Measurements from ENCODE around the gene MTPN. TPM values are rescaled to one million over a fixed set of nuclear protein-coding genes. Genes with fewer than 3 reads are reported as not detected.
A peak's percentile ranks its signal among the peaks of the same experiment; 100 is the strongest.

The MTPN gene
- total RNA-seq (10 to 100 TPM; 71.4 to 74.1 TPM), polyA plus RNA-seq (100 to 1,000 TPM in 1 of 3 donors, 10 to 100 TPM in 2; 60.5 to 100 (median 86.2) TPM), total RNA-seq (90.1 to 199 (median 136) reads per million in 6 experiments)

DNA sequence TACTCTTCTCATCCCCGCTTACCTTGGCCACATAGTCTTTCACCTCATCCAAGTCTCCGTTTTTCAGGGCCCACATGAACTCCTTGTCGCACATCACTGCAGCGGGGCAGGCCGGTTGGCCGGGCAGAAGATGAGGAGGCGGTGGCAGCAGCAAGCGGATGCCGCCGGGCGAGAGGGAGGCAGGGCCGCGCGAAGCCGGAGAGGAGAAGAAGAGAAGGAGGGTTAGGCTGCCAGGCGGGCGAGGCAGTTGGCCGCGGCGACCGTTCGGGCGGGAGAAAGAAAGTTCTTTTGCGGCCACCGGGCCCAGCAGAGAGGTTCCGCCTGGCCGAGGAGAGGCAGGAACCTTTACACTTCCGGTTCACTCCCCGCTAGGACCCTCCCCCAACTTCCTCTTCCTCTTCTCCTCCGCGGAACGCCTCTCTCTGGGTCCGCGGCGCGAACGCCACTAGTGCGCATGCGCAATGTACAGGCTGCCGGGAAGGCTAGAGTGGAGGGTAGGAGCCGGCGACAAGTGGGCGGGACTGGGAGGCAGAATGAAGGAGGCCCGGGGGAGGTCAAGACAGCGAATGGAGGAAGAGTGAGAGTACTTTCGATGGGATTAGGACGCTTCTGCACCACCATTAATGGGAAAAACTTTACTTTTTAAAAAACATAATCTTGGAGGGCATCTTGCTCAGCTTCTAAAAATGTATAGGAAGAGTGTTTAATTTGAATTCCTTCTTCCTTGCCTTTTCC is at the start of gene MTPN:
Gene MTPN (minus strand): TSS at position 353 of the 735 bp plus-strand sequence. CDS start 259 bp downstream, at position 94.
- DNase-seq (peak; percentile 89 to 99 (median 96)), ATAC-seq (peak; percentile 87 to 93)
- Mint-ChIP-seq H3K9me3 (no peaks in the 10 kb centered on the region), H3K27ac (peak within 1 kb of the TSS; percentile 90 to 98 (median 94)), H3K4me1 (peaks cover 32 to 89% (median 77%) of the 10 kb centered on the region in 4 donors), H3K36me3 (peaks cover 0 to 18% (median 4%) of the 10 kb centered on the region in 3 donors), H3K27me3 (peaks cover 0 to 1% (median 0%) of the 10 kb centered on the region in 5 donors), H3K4me3 (peak within 1 kb of the TSS; percentile 77 to 99 (median 92))
- POLR2A ChIA-PET = interaction anchor here (0.6 to 2.1 kb wide), 3 partner anchors 11 to 315 kb away, joined by 3 to 7 read pairs (median 3); partner anchors contain the start of gene STMP1

GRCh38 chr7:136026209-136026608 is 49.0 kb upstream of the MTPN start:
- peaks cover 0 to 10% (median 9%) of the 10 kb centered on the region in 3 donors for H3K36me3 Mint-ChIP-seq
- DNase-seq = no peak
- H3K27me3 Mint-ChIP-seq = peaks cover 0 to 2% (median 0%) of the 10 kb centered on the region in 5 donors
- ATAC-seq = no peak
- POLR2A ChIA-PET = no interaction called here
- no peaks in the 10 kb centered on the region for H3K9me3 Mint-ChIP-seq
- no peaks in the 10 kb centered on the region for H3K4me1 Mint-ChIP-seq
- no peak overlapping the region for H3K27ac Mint-ChIP-seq
- no peak overlapping the region for H3K4me3 Mint-ChIP-seq

GRCh38 chr7:136023134-136023869 is 46.1 kb upstream of the MTPN start:
- POLR2A ChIA-PET = no interaction called here
- H3K9me3 Mint-ChIP-seq = no peaks in the 10 kb centered on the region
- H3K4me3 Mint-ChIP-seq = no peak overlapping the region
- no peak overlapping the region for H3K27ac Mint-ChIP-seq
- H3K4me1 Mint-ChIP-seq = no peaks in the 10 kb centered on the region
- DNase-seq = no peak
- no peak for ATAC-seq
- peaks cover 0 to 5% (median 2%) of the 10 kb centered on the region in 5 donors for H3K27me3 Mint-ChIP-seq
- H3K36me3 Mint-ChIP-seq = peaks cover 0 to 8% (median 7%) of the 10 kb centered on the region in 3 donors

- no peak overlapping the region for H3K27ac Mint-ChIP-seq
- H3K9me3 Mint-ChIP-seq = no peaks in the 10 kb centered on the region
Observed at GRCh38 chr7:136020556-136020955, 43.4 kb upstream of the MTPN start.

DNA sequence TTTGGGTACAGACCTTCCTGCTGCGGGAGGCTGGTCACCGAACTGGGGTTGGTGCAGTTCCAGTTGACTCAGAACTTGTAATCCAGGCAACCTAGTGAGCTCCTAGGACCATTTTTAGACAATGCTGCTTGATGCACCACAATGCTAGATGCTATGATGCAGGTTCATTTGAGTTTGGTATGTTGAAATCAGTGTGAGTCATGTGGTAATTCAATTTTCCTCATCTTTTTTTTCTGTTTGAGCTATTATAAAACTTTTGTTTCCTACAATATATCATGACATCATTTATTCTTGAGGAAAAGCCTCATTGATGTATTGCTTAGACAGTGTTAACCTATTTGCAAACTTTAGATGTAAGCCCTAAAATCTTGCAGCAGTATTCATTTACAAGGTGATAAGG is 40.9 kb upstream of the MTPN start:
- POLR2A ChIA-PET = no interaction called here
- Mint-ChIP-seq H3K27ac (no peak overlapping the region), H3K4me1 (no peaks in the 10 kb centered on the region), H3K27me3 (peaks cover 2 to 14% (median 10%) of the 10 kb centered on the region in 5 donors), H3K4me3 (no peak overlapping the region), H3K9me3 (no peaks in the 10 kb centered on the region), H3K36me3 (no peaks in the 10 kb centered on the region)
- ATAC-seq (no peak), DNase-seq (no peak)

More at GRCh38 chr7:136020556-136020955, 43.4 kb upstream of the MTPN start:
- H3K27me3 Mint-ChIP-seq = peaks cover 0 to 11% (median 2%) of the 10 kb centered on the region in 5 donors
- H3K4me1 Mint-ChIP-seq = no peaks in the 10 kb centered on the region
- H3K4me3 Mint-ChIP-seq = no peak overlapping the region
- DNase-seq (no peak), ATAC-seq (no peak)
- no peaks in the 10 kb centered on the region for H3K36me3 Mint-ChIP-seq
- POLR2A ChIA-PET = no interaction called here

- POLR2A ChIA-PET = no interaction called here
- H3K4me3 Mint-ChIP-seq = no peak overlapping the region
- H3K9me3 Mint-ChIP-seq = no peaks in the 10 kb centered on the region
- no peak overlapping the region for H3K27ac Mint-ChIP-seq
- no peaks in the 10 kb centered on the region for H3K36me3 Mint-ChIP-seq
- DNase-seq (no peak), ATAC-seq (no peak)
- peaks cover 4 to 6% (median 4%) of the 10 kb centered on the region in 4 donors for H3K4me1 Mint-ChIP-seq
- peaks cover 5 to 23% (median 15%) of the 10 kb centered on the region in 5 donors for H3K27me3 Mint-ChIP-seq
Observed at GRCh38 chr7:136016649-136017395, 39.7 kb upstream of the MTPN start.

GRCh38 chr7:136015638-136016037 is 38.5 kb upstream of the MTPN start:
- POLR2A ChIA-PET = no interaction called here
- Mint-ChIP-seq H3K27me3 (peaks cover 5 to 23% (median 15%) of the 10 kb centered on the region in 5 donors), H3K36me3 (no peaks in the 10 kb centered on the region), H3K9me3 (no peaks in the 10 kb centered on the region), H3K27ac (no peak overlapping the region), H3K4me3 (no peak overlapping the region), H3K4me1 (peaks cover 4 to 6% (median 4%) of the 10 kb centered on the region in 4 donors)
- DNase-seq (no peak), ATAC-seq (no peak)

DNA sequence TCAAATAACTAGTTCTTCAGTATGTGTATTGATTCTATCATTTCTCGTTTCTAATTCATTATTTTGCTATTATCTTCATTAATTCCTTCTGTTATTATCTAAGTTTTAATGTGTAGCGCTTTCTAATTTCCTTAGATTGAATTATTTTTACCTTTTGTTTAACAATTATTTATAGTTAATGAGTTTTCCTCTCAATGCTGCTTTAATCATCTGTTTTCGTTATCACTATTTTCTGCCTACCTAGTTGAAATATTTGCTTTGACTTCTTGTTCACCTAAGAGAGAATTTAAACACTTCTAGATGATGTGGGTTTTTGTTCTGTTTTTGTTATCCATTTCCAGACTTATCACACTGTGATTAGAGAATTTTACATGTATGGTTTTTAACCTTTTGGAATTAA is 37.5 kb upstream of the MTPN start:
- Mint-ChIP-seq H3K4me1 (peaks cover 4 to 6% (median 4%) of the 10 kb centered on the region in 4 donors), H3K9me3 (no peaks in the 10 kb centered on the region), H3K27me3 (peaks cover 5 to 23% (median 15%) of the 10 kb centered on the region in 5 donors), H3K36me3 (no peaks in the 10 kb centered on the region), H3K4me3 (no peak overlapping the region), H3K27ac (no peak overlapping the region)
- DNase-seq (no peak), ATAC-seq (no peak)
- POLR2A ChIA-PET = no interaction called here

DNA sequence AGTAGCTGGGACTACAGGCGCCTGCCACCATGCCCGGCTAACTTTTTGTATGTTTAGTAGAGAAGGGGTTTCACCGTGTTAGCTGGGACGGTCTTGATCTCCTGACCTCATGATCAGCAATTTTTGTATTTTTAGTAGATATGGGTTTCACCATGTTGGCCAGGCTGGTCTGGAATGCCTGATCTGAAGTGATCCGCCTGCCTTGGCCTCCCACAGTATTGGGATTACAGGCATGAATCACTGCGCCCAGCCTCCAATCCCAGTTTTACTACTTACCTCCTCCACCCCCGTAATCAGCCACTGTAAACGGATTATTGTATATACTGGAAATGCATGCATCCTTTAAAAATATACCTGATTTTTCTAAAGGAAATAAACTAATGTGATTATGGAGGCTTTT is 35.1 kb upstream of the MTPN start:
- no peak for DNase-seq
- peaks cover 3 to 23% (median 11%) of the 10 kb centered on the region in 5 donors for H3K27me3 Mint-ChIP-seq
- POLR2A ChIA-PET = no interaction called here
- H3K9me3 Mint-ChIP-seq = no peaks in the 10 kb centered on the region
- H3K4me1 Mint-ChIP-seq = peaks cover 4 to 7% (median 5%) of the 10 kb centered on the region in 4 donors
- no peaks in the 10 kb centered on the region for H3K36me3 Mint-ChIP-seq
- ATAC-seq = no peak
- H3K4me3 Mint-ChIP-seq = peak overlapping the region in 1 of 10 donors; percentile 95
- H3K27ac Mint-ChIP-seq = no peak overlapping the region

GRCh38 chr7:136009488-136010079 is 32.4 kb upstream of the MTPN start:
- peak in 3 of 10 donors; percentile 53 to 62 (median 54) for DNase-seq

GRCh38 chr7:136006208-136006607 is 29.0 kb upstream of the MTPN start:
- peaks cover 0 to 2% (median 0%) of the 10 kb centered on the region in 9 donors for H3K9me3 Mint-ChIP-seq
- no peaks in the 10 kb centered on the region for H3K27me3 Mint-ChIP-seq
- ATAC-seq (no peak), DNase-seq (no peak)
- peaks cover 0 to 5% (median 0%) of the 10 kb centered on the region in 3 donors for H3K36me3 Mint-ChIP-seq
- no peak overlapping the region for H3K27ac Mint-ChIP-seq
- POLR2A ChIA-PET = no interaction called here
- no peak overlapping the region for H3K4me3 Mint-ChIP-seq
- H3K4me1 Mint-ChIP-seq = peaks cover 0 to 3% (median 0%) of the 10 kb centered on the region in 4 donors

More at GRCh38 chr7:136009488-136010079, 32.4 kb upstream of the MTPN start:
- H3K27ac Mint-ChIP-seq = no peak overlapping the region
- POLR2A ChIA-PET = no interaction called here
- ATAC-seq = no peak
- H3K27me3 Mint-ChIP-seq = peaks cover 0 to 15% (median 4%) of the 10 kb centered on the region in 5 donors
- peaks cover 4 to 7% (median 5%) of the 10 kb centered on the region in 4 donors for H3K4me1 Mint-ChIP-seq
- H3K9me3 Mint-ChIP-seq = peaks cover 0 to 2% (median 0%) of the 10 kb centered on the region in 9 donors
- peaks cover 0 to 3% (median 0%) of the 10 kb centered on the region in 3 donors for H3K36me3 Mint-ChIP-seq
- H3K4me3 Mint-ChIP-seq = no peak overlapping the region

GRCh38 chr7:136004083-136004482 is 26.9 kb upstream of the MTPN start:
- no peaks in the 10 kb centered on the region for H3K4me1 Mint-ChIP-seq
- H3K36me3 Mint-ChIP-seq = peaks cover 0 to 5% (median 0%) of the 10 kb centered on the region in 3 donors
- H3K9me3 Mint-ChIP-seq = peaks cover 0 to 2% (median 0%) of the 10 kb centered on the region in 9 donors
- DNase-seq (no peak), ATAC-seq (no peak)
- H3K27me3 Mint-ChIP-seq = no peaks in the 10 kb centered on the region
- H3K4me3 Mint-ChIP-seq = no peak overlapping the region
- POLR2A ChIA-PET = no interaction called here
- no peak overlapping the region for H3K27ac Mint-ChIP-seq
